ENCODE data around the gene COX6B2. TPM values are rescaled to one million over a fixed set of nuclear protein-coding genes. Genes with fewer than 3 reads are reported as not detected.

The COX6B2 gene
- total RNA-seq, 2 donors from 2014 or later, result 0.62 to 1.4 TPM

- Mint-ChIP-seq H3K4me1 (peaks cover 8% of the 10 kb centered on the region), H3K4me3 (no peak overlapping the region), H3K36me3 (ENCODE audit: low read depth) (no peaks in the 10 kb centered on the region), H3K27me3 (no peaks in the 10 kb centered on the region), H3K27ac (no peak overlapping the region)
- no peaks in the 10 kb centered on the region for H3K9me3 ChIP-seq (ENCODE audit: control insufficient read depth, low read length, poor library complexity, severe bottlenecking)
- no peak for ATAC-seq
- no peak for DNase-seq
Measured at GRCh38 chr19:55303477-55303876, 51.0 kb downstream of the COX6B2 start.

- no peaks in the 10 kb centered on the region for H3K27me3 Mint-ChIP-seq
- DNase-seq (no peak), ATAC-seq (no peak)
- peaks cover 8% of the 10 kb centered on the region for H3K4me1 Mint-ChIP-seq
- H3K27ac Mint-ChIP-seq, result peak overlapping the region; percentile 68
- no peaks in the 10 kb centered on the region for H3K9me3 ChIP-seq (ENCODE audit: control insufficient read depth, low read length, poor library complexity, severe bottlenecking)
- peak overlapping the region; percentile 87 for H3K4me3 Mint-ChIP-seq
- H3K36me3 Mint-ChIP-seq (ENCODE audit: low read depth), result no peaks in the 10 kb centered on the region
Measured at GRCh38 chr19:55302318-55302703, 52.2 kb downstream of the COX6B2 start.

GRCh38 chr19:55301459-55302317, 52.8 kb downstream of the COX6B2 start:
- H3K36me3 Mint-ChIP-seq (ENCODE audit: low read depth), result no peaks in the 10 kb centered on the region
- DNase-seq, result peak; percentile 85 to 95 (median 86)

GRCh38 chr19:55300886-55301458, 53.5 kb downstream of the COX6B2 start:
- H3K4me3 Mint-ChIP-seq, result no peak overlapping the region
- H3K36me3 Mint-ChIP-seq (ENCODE audit: low read depth), result no peaks in the 10 kb centered on the region
- no peaks in the 10 kb centered on the region for H3K9me3 ChIP-seq (ENCODE audit: control insufficient read depth, low read length, poor library complexity, severe bottlenecking)
- DNase-seq, result no peak
- H3K27ac Mint-ChIP-seq, result peak overlapping the region; percentile 68
- H3K27me3 Mint-ChIP-seq, result no peaks in the 10 kb centered on the region
- ATAC-seq, result no peak
- peaks cover 8% of the 10 kb centered on the region for H3K4me1 Mint-ChIP-seq

More at GRCh38 chr19:55301459-55302317, 52.8 kb downstream of the COX6B2 start:
- Mint-ChIP-seq H3K27me3 (no peaks in the 10 kb centered on the region), H3K4me3 (peak overlapping the region; percentile 87), H3K4me1 (peaks cover 8% of the 10 kb centered on the region), H3K27ac (peak overlapping the region; percentile 68)
- no peaks in the 10 kb centered on the region for H3K9me3 ChIP-seq (ENCODE audit: control insufficient read depth, low read length, poor library complexity, severe bottlenecking)
- peak; percentile 93 for ATAC-seq

- no peaks in the 10 kb centered on the region for H3K27me3 Mint-ChIP-seq
- no peak overlapping the region for H3K27ac Mint-ChIP-seq
- ATAC-seq (no peak), DNase-seq (no peak)
- peaks cover 6% of the 10 kb centered on the region for H3K4me1 Mint-ChIP-seq
- no peaks in the 10 kb centered on the region for H3K9me3 ChIP-seq (ENCODE audit: control insufficient read depth, low read length, poor library complexity, severe bottlenecking)
- no peaks in the 10 kb centered on the region for H3K36me3 Mint-ChIP-seq (ENCODE audit: low read depth)
- no peak overlapping the region for H3K4me3 Mint-ChIP-seq
Measured at GRCh38 chr19:55299991-55300390, 54.5 kb downstream of the COX6B2 start.

Other genes starting within 250 kb of the COX6B2 start
- gene PPP1R12C, start 237.1 kb downstream of the COX6B2 start, total RNA-seq, result 100 to 1,000 TPM; 133 to 173 TPM
- under 1 TPM in 1 of 2 donors, not detected in 1; 0.52 TPM for gene TNNT1, start 205.5 kb downstream of the COX6B2 start, total RNA-seq
- not detected for gene TNNI3, start 197.0 kb downstream of the COX6B2 start, total RNA-seq
- gene DNAAF3, start 188.1 kb downstream of the COX6B2 start, total RNA-seq, result not detected
- gene SYT5, start 174.4 kb downstream of the COX6B2 start, total RNA-seq, result 1 to 10 TPM; 3.8 to 4.3 TPM
- not detected for gene PTPRH, start 145.2 kb downstream of the COX6B2 start, total RNA-seq
- gene TMEM86B, start 126.0 kb downstream of the COX6B2 start, total RNA-seq, result 10 to 100 TPM; 12.4 to 12.8 TPM
- 100 to 1,000 TPM; 183 to 186 TPM for gene PPP6R1, start 95.7 kb downstream of the COX6B2 start, total RNA-seq
- gene HSPBP1, start 74.6 kb downstream of the COX6B2 start, total RNA-seq, result 10 to 100 TPM; 19.1 to 23.1 TPM
- 1 to 10 TPM; 3.0 to 7.4 TPM for gene BRSK1, start 70.7 kb downstream of the COX6B2 start, total RNA-seq
- under 1 TPM in 1 of 2 donors, not detected in 1; 0.75 TPM for gene TMEM150B, start 29.4 kb downstream of the COX6B2 start, total RNA-seq
- gene KMT5C, start 14.8 kb downstream of the COX6B2 start, total RNA-seq, result 100 to 1,000 TPM in 1 of 2 donors, 10 to 100 TPM in 1; 66.6 to 103 TPM
- gene GARIN5B, start 8.5 kb upstream of the COX6B2 start, total RNA-seq, result under 1 TPM in 1 of 2 donors, not detected in 1; 0.07 TPM
- gene IL11, start 15.7 kb upstream of the COX6B2 start, total RNA-seq, result under 1 TPM; 0.25 to 0.89 TPM
- gene TMEM190, start 22.1 kb upstream of the COX6B2 start, total RNA-seq, result not detected
- 10 to 100 TPM; 14.6 to 19.5 TPM for gene TMEM238, start 29.6 kb upstream of the COX6B2 start, total RNA-seq
- gene RPL28, start 31.2 kb upstream of the COX6B2 start, total RNA-seq, result 1,000 to 10,000 TPM; 3,164 to 3,616 TPM
- gene UBE2S, start 53.1 kb upstream of the COX6B2 start, total RNA-seq, result 10 to 100 TPM; 64.6 to 78.1 TPM
- not detected for gene SHISA7, start 88.6 kb upstream of the COX6B2 start, total RNA-seq
- 1 to 10 TPM; 6.5 to 7.2 TPM for gene ISOC2, start 106.9 kb upstream of the COX6B2 start, total RNA-seq
- gene C19orf85, start 110.0 kb upstream of the COX6B2 start, total RNA-seq, result not detected
- 10 to 100 TPM; 19.4 to 25.5 TPM for gene ZNF628, start 121.9 kb upstream of the COX6B2 start, total RNA-seq
- 10 to 100 TPM in 1 of 2 donors, 1 to 10 TPM in 1; 9.1 to 11.9 TPM for gene NAT14, start 130.5 kb upstream of the COX6B2 start, total RNA-seq
- under 1 TPM; 0.08 to 0.47 TPM for gene SSC5D, start 133.7 kb upstream of the COX6B2 start, total RNA-seq
- not detected for gene SBK2, start 182.4 kb upstream of the COX6B2 start, total RNA-seq
- gene SBK3, start 190.8 kb upstream of the COX6B2 start, total RNA-seq, result not detected
- 1 to 10 TPM; 5.9 to 6.2 TPM for gene ZNF579, start 226.1 kb upstream of the COX6B2 start, total RNA-seq
- 10 to 100 TPM in 1 of 2 donors, 1 to 10 TPM in 1; 9.2 to 10.7 TPM for gene FIZ1, start 244.8 kb upstream of the COX6B2 start, total RNA-seq
- 10 to 100 TPM; 16.6 to 17.0 TPM for gene ZNF524, start 245.6 kb upstream of the COX6B2 start, total RNA-seq

All from T-helper 17 cell (primary cell).